Measurements from ENCODE around the gene MCU. TPM values are rescaled to one million over a fixed set of nuclear protein-coding genes. Genes with fewer than 3 reads are reported as not detected.

The MCU gene
- total RNA-seq, 1 experiment from 2014 or later, result 19.2 TPM

DNA sequence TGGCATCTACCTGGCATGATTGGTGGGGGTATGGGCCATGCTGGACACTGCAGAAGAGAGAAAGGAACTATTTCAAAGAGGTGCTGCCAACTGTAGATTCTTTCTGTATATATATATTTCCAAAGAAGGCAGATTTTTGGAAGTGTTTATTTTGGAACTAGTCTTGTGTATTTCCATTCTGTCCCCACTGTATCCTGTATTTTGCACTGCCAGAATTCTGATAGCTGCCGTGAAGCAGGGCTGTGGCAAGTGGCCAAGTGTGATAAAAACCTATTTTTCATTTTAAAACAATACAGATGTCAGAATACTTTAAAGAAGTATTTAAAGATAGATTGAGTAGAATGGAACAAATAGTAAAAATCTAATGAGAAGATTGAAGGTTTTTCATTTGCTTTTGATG is 17.1 kb downstream of the MCU start:
- Mint-ChIP-seq H3K9me3 (ENCODE audit: unreplicated experiment) (no peaks in the 10 kb centered on the region), H3K27me3 (ENCODE audit: insufficient read depth, unreplicated experiment) (no peaks in the 10 kb centered on the region), H3K36me3 (ENCODE audit: insufficient read depth, unreplicated experiment) (no peaks in the 10 kb centered on the region), H3K4me3 (ENCODE audit: unreplicated experiment) (no peak overlapping the region), H3K4me1 (ENCODE audit: insufficient read depth, unreplicated experiment) (peaks cover 14% of the 10 kb centered on the region), H3K27ac (ENCODE audit: low read depth, unreplicated experiment) (no peak overlapping the region)
- CTCF ChIA-PET, result interaction anchor here (0.7 to 1.2 kb wide), 2 partner anchors 14 to 18 kb away, joined by 3 read pairs; no protein-coding TSS in a partner anchor
- TF ChIP-seq, protein P1, sequence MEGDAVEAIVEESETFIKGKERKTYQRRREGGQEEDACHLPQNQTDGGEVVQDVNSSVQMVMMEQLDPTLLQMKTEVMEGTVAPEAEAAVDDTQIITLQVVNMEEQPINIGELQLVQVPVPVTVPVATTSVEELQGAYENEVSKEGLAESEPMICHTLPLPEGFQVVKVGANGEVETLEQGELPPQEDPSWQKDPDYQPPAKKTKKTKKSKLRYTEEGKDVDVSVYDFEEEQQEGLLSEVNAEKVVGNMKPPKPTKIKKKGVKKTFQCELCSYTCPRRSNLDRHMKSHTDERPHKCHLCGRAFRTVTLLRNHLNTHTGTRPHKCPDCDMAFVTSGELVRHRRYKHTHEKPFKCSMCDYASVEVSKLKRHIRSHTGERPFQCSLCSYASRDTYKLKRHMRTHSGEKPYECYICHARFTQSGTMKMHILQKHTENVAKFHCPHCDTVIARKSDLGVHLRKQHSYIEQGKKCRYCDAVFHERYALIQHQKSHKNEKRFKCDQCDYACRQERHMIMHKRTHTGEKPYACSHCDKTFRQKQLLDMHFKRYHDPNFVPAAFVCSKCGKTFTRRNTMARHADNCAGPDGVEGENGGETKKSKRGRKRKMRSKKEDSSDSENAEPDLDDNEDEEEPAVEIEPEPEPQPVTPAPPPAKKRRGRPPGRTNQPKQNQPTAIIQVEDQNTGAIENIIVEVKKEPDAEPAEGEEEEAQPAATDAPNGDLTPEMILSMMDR (IDR thresholded peaks at IDR 0.05; ENCODE audit: unreplicated experiment), result no peak
- BruUV-seq (replicated peaks), result no TSS peak
- intact Hi-C loops (cut with micrococcal nuclease), result no loop called here
- POLR2A ChIA-PET, result interaction anchor here (0.8 to 1.1 kb wide), 2 partner anchors 8 to 15 kb away, joined by 3 to 4 read pairs; no protein-coding TSS in a partner anchor
- DNase-seq (ENCODE audit: unreplicated experiment), result no peak

GRCh38 chr10:72712136-72712535 is 20.2 kb downstream of the MCU start:
- Mint-ChIP-seq H3K4me3 (ENCODE audit: unreplicated experiment) (no peak overlapping the region), H3K4me1 (ENCODE audit: insufficient read depth, unreplicated experiment) (peaks cover 14% of the 10 kb centered on the region), H3K9me3 (ENCODE audit: unreplicated experiment) (no peaks in the 10 kb centered on the region), H3K36me3 (ENCODE audit: insufficient read depth, unreplicated experiment) (peaks cover 8% of the 10 kb centered on the region), H3K27ac (ENCODE audit: low read depth, unreplicated experiment) (peak overlapping the region; percentile 42), H3K27me3 (ENCODE audit: insufficient read depth, unreplicated experiment) (no peaks in the 10 kb centered on the region)
- DNase-seq (ENCODE audit: unreplicated experiment), result no peak
- intact Hi-C loops (cut with micrococcal nuclease), result no loop called here
- TF ChIP-seq, protein P1 (IDR thresholded peaks at IDR 0.05; ENCODE audit: unreplicated experiment), result no peak
- POLR2A ChIA-PET, result interaction anchor here (0.6 to 1.4 kb wide), 4 partner anchors 15 to 37 kb away, joined by 3 to 4 read pairs (median 3); no protein-coding TSS in a partner anchor
- BruUV-seq (replicated peaks), result no TSS peak
- CTCF ChIA-PET, result no interaction called here

GRCh38 chr10:72719941-72720592 is 28.1 kb downstream of the MCU start:
- TF ChIP-seq, protein P1 (IDR thresholded peaks at IDR 0.05; ENCODE audit: unreplicated experiment), result no peak
- Mint-ChIP-seq H3K4me3 (ENCODE audit: unreplicated experiment) (no peak overlapping the region), H3K9me3 (ENCODE audit: unreplicated experiment) (no peaks in the 10 kb centered on the region), H3K27me3 (ENCODE audit: insufficient read depth, unreplicated experiment) (no peaks in the 10 kb centered on the region), H3K4me1 (ENCODE audit: insufficient read depth, unreplicated experiment) (peaks cover 9% of the 10 kb centered on the region), H3K36me3 (ENCODE audit: insufficient read depth, unreplicated experiment) (peaks cover 8% of the 10 kb centered on the region), H3K27ac (ENCODE audit: low read depth, unreplicated experiment) (no peak overlapping the region)
- peak; percentile 19 for DNase-seq (ENCODE audit: unreplicated experiment)
- ChIA-PET CTCF (interaction anchor here (0.5 to 0.9 kb wide), 3 partner anchors 11 to 174 kb away, joined by 3 read pairs; partner anchors contain the start of gene OIT3), POLR2A (interaction anchor here (0.9 to 1.0 kb wide), 2 partner anchors 10 to 46 kb away, joined by 3 to 5 read pairs; no protein-coding TSS in a partner anchor)
- BruUV-seq (replicated peaks), result no TSS peak
- intact Hi-C loops (cut with micrococcal nuclease), result no loop called here

GRCh38 chr10:72720814-72721660 is 29.1 kb downstream of the MCU start:
- Mint-ChIP-seq H3K4me1 (ENCODE audit: insufficient read depth, unreplicated experiment) (peaks cover 9% of the 10 kb centered on the region), H3K27ac (ENCODE audit: low read depth, unreplicated experiment) (no peak overlapping the region), H3K4me3 (ENCODE audit: unreplicated experiment) (no peak overlapping the region), H3K27me3 (ENCODE audit: insufficient read depth, unreplicated experiment) (no peaks in the 10 kb centered on the region), H3K9me3 (ENCODE audit: unreplicated experiment) (no peaks in the 10 kb centered on the region), H3K36me3 (ENCODE audit: insufficient read depth, unreplicated experiment) (peaks cover 8% of the 10 kb centered on the region)
- ChIA-PET POLR2A (no interaction called here), CTCF (interaction anchor here (0.5 to 0.9 kb wide), 3 partner anchors 10 to 319 kb away, joined by 3 to 7 read pairs (median 3); partner anchors contain the start of gene OIT3)
- DNase-seq (ENCODE audit: unreplicated experiment), result no peak
- no TSS peak for BruUV-seq (replicated peaks)
- TF ChIP-seq, protein P1 (IDR thresholded peaks at IDR 0.05; ENCODE audit: unreplicated experiment), result no peak
- intact Hi-C loops (cut with micrococcal nuclease), result no loop called here

Data from MCF 10A (cell line).